Epithelial cell of esophagus (primary cell): ENCODE results near the gene ENTPD1.

ENCODE experiments used
- DNase-seq: peaks from one replicate; pipeline ENCODE4 v3.0.0; 2010; ENCODE audit warnings: low read depth
- H3K4me3 ChIP-seq: 2 replicates; pipeline ENCODE4 v1.5.1; 2011; ENCODE audit warnings: mild to moderate bottlenecking, low read length, control low read depth
- TF ChIP-seq, protein P1 (sequence below): IDR thresholded peaks from 2 replicates; pipeline ENCODE4 v1.5.1; 2011; ENCODE audit warnings: low read depth, mild to moderate bottlenecking, low read length, control low read depth, inconsistent platforms; ENCODE audit not compliant: insufficient read depth; ENCODE audit errors: missing control alignments

Gene ENTPD1

DNA sequence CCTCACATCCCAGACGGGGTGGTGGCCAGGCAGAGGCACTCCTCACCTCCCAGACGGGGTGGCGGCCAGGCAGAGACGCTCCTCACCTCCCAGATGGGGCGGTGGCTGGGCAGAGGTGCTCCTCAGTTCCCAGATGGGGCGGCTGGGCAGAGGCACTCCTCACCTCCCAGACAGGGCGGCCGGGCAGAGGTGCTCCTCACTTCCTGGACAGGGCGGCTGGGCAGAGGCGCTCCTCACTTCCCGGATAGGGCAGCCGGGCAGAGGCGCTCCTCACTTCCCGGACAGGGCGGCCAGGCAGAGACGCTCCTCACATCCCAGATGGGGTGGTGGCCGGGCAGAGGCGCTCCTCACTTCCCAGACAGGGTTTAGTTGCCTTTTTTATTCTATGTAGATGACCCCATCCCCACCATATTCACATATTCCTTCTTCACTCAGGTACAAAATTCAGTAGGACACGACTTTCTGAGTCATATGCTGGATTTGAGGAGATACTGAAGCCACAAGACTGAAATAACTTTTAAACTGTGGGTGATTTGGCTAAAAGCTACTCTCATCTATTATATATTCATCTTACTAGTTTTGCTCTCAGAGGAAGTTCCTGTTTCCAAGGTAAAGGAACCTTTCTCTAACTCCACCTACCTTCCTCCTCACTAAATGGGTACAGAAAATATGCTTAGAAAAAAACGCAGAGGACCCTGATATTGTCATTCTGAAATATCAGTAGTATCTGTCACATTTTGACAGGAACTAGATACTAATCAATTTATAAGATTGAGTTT is 54.4 kb downstream of the ENTPD1 start:
- no peak overlapping the region for H3K4me3 ChIP-seq
- TF ChIP-seq, protein P1, sequence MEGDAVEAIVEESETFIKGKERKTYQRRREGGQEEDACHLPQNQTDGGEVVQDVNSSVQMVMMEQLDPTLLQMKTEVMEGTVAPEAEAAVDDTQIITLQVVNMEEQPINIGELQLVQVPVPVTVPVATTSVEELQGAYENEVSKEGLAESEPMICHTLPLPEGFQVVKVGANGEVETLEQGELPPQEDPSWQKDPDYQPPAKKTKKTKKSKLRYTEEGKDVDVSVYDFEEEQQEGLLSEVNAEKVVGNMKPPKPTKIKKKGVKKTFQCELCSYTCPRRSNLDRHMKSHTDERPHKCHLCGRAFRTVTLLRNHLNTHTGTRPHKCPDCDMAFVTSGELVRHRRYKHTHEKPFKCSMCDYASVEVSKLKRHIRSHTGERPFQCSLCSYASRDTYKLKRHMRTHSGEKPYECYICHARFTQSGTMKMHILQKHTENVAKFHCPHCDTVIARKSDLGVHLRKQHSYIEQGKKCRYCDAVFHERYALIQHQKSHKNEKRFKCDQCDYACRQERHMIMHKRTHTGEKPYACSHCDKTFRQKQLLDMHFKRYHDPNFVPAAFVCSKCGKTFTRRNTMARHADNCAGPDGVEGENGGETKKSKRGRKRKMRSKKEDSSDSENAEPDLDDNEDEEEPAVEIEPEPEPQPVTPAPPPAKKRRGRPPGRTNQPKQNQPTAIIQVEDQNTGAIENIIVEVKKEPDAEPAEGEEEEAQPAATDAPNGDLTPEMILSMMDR, result no peak
- no peak for DNase-seq

DNA sequence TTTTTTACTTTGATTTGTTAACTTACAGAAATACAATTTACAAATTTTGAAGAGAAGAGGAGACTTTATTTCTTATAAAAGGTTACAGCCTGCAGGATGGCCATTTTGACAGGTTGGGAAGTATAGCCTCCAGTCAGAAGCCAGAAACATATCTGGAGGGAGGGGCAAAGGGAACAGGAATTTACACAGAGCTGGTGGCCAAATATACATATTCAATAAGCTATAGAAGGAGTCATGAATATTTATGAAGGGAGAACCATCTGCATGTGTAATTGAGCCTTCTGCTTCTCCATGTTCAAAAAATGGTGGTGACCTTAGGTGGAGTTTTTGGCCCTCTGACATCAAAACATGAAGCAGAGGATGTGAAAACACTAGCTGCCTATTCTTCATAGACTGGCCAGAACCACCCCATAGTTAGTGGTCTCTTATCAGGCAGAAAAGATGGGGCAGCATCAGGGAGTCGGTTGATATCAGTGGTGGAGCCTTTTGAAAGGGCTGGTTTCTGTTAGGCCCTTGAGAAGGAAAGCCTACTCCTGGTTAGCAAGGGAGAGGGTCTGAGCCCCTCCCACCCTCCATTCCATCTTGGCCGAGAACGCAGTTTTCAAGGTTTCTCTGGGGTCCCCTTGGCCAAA is 57.2 kb downstream of the ENTPD1 start:
- H3K4me3 ChIP-seq, result no peak overlapping the region
- TF ChIP-seq, protein P1, result no peak
- no peak for DNase-seq

DNA sequence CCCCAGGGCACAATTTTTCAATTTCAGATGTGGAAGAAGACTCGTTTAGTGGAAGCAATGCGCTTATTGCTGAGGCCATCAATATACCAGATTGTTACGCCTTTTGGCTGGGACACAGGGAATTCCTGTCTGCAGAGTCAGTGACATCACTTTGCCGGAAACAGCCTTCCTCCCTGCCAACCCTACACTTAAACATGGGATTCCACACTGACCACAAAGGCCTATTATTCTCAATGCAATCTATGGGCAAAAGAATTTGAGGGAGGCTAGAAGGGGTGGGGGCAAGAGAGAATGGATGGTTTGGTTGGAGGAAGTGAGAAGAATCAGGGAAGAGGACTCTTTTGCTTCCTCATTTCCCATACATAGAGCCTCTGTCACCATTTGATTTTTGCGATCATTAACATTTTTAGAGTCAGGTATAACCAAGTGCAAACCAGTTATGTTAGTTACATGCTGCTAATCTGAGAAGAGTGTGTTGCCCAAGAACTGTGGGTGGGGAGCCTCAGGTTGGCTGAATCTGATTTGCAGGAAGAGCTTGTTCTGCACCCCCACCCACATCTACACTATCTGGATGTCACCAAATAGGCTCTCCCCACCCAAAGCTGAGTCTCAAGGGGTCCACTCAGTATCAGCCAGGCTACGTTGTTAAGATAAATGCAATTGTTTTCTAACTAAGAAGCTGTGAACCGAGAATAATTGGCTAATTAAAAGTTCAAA is 58.2 kb downstream of the ENTPD1 start:
- H3K4me3 ChIP-seq, result no peak overlapping the region
- TF ChIP-seq, protein P1, result no peak
- peak; percentile 75 for DNase-seq

DNA sequence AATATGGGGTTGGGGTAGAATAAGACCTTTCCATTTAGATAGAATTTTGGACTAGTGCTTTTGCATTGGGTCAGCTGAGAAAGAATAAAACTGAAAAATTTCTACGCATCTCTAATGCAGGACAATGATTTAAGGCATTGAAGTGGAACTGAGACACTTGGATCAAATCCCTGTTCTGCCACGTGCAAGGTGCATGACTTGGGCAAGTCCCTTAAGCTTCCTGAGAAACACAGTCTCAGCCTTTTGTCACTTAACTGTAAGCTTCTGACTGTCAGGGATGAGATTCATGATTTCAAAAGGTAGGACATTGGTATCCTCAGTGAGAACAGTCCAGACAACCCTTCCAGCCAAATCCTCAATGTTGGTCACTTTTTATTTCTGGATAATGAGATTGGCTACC is 59.2 kb downstream of the ENTPD1 start:
- H3K4me3 ChIP-seq, result no peak overlapping the region
- no peak for DNase-seq
- TF ChIP-seq, protein P1, result no peak

DNA sequence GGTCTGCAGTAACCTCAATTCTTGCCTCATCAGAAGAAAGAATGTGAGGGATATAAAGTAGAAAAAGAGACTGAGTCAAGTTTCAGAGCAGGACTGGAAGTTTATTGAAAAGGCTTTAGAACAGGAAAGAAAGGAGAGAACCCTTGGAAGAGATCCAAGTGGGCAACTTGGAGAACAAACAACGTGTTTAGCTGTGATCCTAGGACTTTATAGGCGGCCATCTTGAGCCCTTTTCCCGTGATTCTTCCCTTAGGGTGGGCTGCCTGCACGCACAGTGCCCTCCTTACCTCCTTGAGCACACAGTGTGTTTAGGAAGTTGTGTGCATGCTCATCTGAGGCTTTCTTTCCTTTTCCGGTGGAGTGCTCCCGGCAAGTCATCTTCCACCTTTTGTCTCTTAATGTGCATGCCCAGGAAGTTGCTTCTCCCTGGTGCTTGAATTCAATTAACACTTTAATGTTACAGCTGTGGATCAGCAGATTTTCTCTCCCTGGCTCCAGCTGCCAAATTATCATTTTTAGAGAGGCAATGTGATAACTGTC is 59.8 kb downstream of the ENTPD1 start:
- no peak for DNase-seq
- H3K4me3 ChIP-seq, result no peak overlapping the region
- TF ChIP-seq, protein P1, result no peak

- TF ChIP-seq, protein P1, result no peak
- no peak overlapping the region for H3K4me3 ChIP-seq
- no peak for DNase-seq
Measured at GRCh38 chr10:95818010-95818409, 62.0 kb downstream of the ENTPD1 start.
